Endothelial cell of umbilical vein (primary cell): ENCODE measurements around the gene DEGS2.

Source experiments
- CTCF ChIP-seq, 2 donors: IDR thresholded peaks; 1 replicate in 1 of 2; 2 replicates in 1 of 2; pipeline ENCODE4 v1.5.1; 2011; ENCODE audit warnings: low read length in 2 of 2, mild to moderate bottlenecking in 2 of 2, moderate library complexity in 2 of 2, control low read depth in 1 of 2, inconsistent platforms in 1 of 2, low read depth in 1 of 2; ENCODE audit not compliant: insufficient read depth in 1 of 2; ENCODE audit errors: extremely low read depth in 1 of 2
- EZH2 ChIP-seq: IDR thresholded peaks from 2 replicates; pipeline ENCODE4 v1.6.1; 2012; ENCODE audit warnings: borderline replicate concordance, low read depth, mild to moderate bottlenecking, moderate library complexity, low read length, inconsistent platforms; ENCODE audit not compliant: severe bottlenecking
- MAX ChIP-seq: IDR thresholded peaks from 2 replicates; pipeline ENCODE4 v1.6.1; 2011; ENCODE audit not compliant: insufficient read depth, insufficient read length
- POLR2A ChIP-seq: IDR thresholded peaks from 2 replicates; pipeline ENCODE4 v1.6.1; 2012; ENCODE audit warnings: low read depth, mild to moderate bottlenecking, control low read depth, low read length
- POLR2AphosphoS5 ChIP-seq: IDR thresholded peaks from 2 replicates; pipeline ENCODE4 v1.6.1; 2012; ENCODE audit warnings: low read depth, mild to moderate bottlenecking, control low read depth, low read length, moderate library complexity; ENCODE audit not compliant: insufficient read depth

GRCh38 chr14:100142073-100143040 lies 17.1 kb downstream of the DEGS2 start:
- TF ChIP-seq POLR2A (no peak), CTCF (IDR thresholded peaks at IDR 0.05; ENCODE audit: extremely low read depth in 1 of 2, insufficient read depth in 1 of 2, low read depth in 1 of 2, low read length in 2 of 2) (peak in 1 of 2 donors; percentile 13), MAX (peak; percentile 6), POLR2AphosphoS5 (peak; percentile 32), EZH2 (no peak)
